ENCODE measurements around the gene STXBP2. TPM values are rescaled to one million over a fixed set of nuclear protein-coding genes. Genes with fewer than 3 reads are reported as not detected.
A peak's percentile ranks its signal among the peaks of the same experiment; 100 is the strongest.

Gene STXBP2
- total RNA-seq, 4 donors from 2014 or later: 48.8 to 89.2 (median 70.2) TPM

GRCh38 chr19:7602935-7603497 lies 33.9 kb upstream of the STXBP2 start:
- DNase-seq: peak in 1 of 2 donors; percentile 54
- intact Hi-C loops (cut with DNase I): no loop called here
- H3K27ac ChIP-seq: peak overlapping the region; percentile 19 to 73 (median 56)

DNA sequence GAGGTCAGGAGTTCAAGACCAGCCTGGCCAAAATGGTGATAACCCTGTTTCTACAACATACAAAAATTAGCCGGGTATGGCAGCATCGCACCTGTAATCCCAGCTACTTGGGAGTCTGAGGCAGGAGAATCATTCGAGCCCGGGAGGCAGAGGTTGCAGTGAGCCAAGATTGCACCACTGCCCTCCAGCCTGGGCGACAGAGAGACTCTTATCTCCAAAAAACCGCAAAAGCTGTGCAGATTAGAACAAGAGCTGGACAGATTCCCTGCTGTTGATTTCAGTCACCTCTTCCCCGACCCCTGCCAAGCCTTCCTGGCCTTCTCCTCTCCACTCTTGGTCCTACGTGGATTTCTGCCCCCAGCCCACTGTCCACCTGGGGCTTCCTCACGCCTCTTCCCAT lies 33.0 kb upstream of the STXBP2 start:
- no peaks in the 10 kb centered on the region for H3K27me3 ChIP-seq
- H3K4me1 ChIP-seq: peaks cover 14 to 15% of the 10 kb centered on the region in 2 donors
- H3K9me3 ChIP-seq: no peaks in the 10 kb centered on the region
- TF ChIP-seq, protein P1, sequence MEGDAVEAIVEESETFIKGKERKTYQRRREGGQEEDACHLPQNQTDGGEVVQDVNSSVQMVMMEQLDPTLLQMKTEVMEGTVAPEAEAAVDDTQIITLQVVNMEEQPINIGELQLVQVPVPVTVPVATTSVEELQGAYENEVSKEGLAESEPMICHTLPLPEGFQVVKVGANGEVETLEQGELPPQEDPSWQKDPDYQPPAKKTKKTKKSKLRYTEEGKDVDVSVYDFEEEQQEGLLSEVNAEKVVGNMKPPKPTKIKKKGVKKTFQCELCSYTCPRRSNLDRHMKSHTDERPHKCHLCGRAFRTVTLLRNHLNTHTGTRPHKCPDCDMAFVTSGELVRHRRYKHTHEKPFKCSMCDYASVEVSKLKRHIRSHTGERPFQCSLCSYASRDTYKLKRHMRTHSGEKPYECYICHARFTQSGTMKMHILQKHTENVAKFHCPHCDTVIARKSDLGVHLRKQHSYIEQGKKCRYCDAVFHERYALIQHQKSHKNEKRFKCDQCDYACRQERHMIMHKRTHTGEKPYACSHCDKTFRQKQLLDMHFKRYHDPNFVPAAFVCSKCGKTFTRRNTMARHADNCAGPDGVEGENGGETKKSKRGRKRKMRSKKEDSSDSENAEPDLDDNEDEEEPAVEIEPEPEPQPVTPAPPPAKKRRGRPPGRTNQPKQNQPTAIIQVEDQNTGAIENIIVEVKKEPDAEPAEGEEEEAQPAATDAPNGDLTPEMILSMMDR (IDR thresholded peaks at IDR 0.05): no peak
- TF ChIP-seq POLR2A (IDR thresholded peaks at IDR 0.05): no peak
- WGBS, 2 donors: 81 to 93% methylated on average over 9 of the region's 9 CpGs
- intact Hi-C loops (cut with DNase I): no loop called here
- no peaks in the 10 kb centered on the region for H3K36me3 ChIP-seq
- no peak overlapping the region for H3K4me3 ChIP-seq (replicated peaks in 1 of 3)
- no peak for DNase-seq
- H3K27ac ChIP-seq: no peak overlapping the region

More at GRCh38 chr19:7602935-7603497, 33.9 kb upstream of the STXBP2 start:
- no peaks in the 10 kb centered on the region for H3K27me3 ChIP-seq
- H3K9me3 ChIP-seq: no peaks in the 10 kb centered on the region
- WGBS, 2 donors: 39 to 41% methylated on average over 11 of the region's 11 CpGs
- H3K4me1 ChIP-seq: peaks cover 12 to 13% of the 10 kb centered on the region in 2 donors
- no peak overlapping the region for H3K4me3 ChIP-seq (replicated peaks in 1 of 3)
- TF ChIP-seq POLR2A (IDR thresholded peaks at IDR 0.05): no peak
- TF ChIP-seq, protein P1 (IDR thresholded peaks at IDR 0.05): no peak
- H3K36me3 ChIP-seq: no peaks in the 10 kb centered on the region

- Histone ChIP-seq H3K4me1 (peaks cover 16 to 19% of the 10 kb centered on the region in 2 donors), H3K9me3 (no peaks in the 10 kb centered on the region)
Measured at GRCh38 chr19:7605490-7606222, 31.3 kb upstream of the STXBP2 start.

GRCh38 chr19:7606289-7606688 lies 30.6 kb upstream of the STXBP2 start:
- intact Hi-C loops (cut with DNase I): no loop called here
- Histone ChIP-seq H3K9me3 (no peaks in the 10 kb centered on the region), H3K36me3 (no peaks in the 10 kb centered on the region), H3K27me3 (no peaks in the 10 kb centered on the region), H3K4me3 (replicated peaks in 1 of 3) (no peak overlapping the region), H3K27ac (no peak overlapping the region), H3K4me1 (peaks cover 16 to 19% of the 10 kb centered on the region in 2 donors)
- no peak for DNase-seq
- WGBS, 2 donors: 86 to 92% methylated on average over 10 to 12 of the region's 17 CpGs
- TF ChIP-seq, protein P1 (IDR thresholded peaks at IDR 0.05): no peak
- no peak for TF ChIP-seq POLR2A (IDR thresholded peaks at IDR 0.05)

More at GRCh38 chr19:7605490-7606222, 31.3 kb upstream of the STXBP2 start:
- no peaks in the 10 kb centered on the region for H3K27me3 ChIP-seq
- WGBS, 2 donors: 79 to 84% methylated on average over 14 of the region's 14 CpGs
- no peak overlapping the region for H3K4me3 ChIP-seq (replicated peaks in 1 of 3)
- TF ChIP-seq POLR2A (IDR thresholded peaks at IDR 0.05): no peak
- TF ChIP-seq, protein P1 (IDR thresholded peaks at IDR 0.05): no peak
- intact Hi-C loops (cut with DNase I): no loop called here
- H3K36me3 ChIP-seq: no peaks in the 10 kb centered on the region
- no peak overlapping the region for H3K27ac ChIP-seq
- no peak for DNase-seq

All from thyroid gland (tissue), 4 donors.